Right atrium auricular region (tissue), 2 donors: Measurements from ENCODE around the gene MATR3. TPM values are rescaled to one million over a fixed set of nuclear protein-coding genes. Genes with fewer than 3 reads are reported as not detected.
"Not testable (repeated sequence)": the region's sequence is repeated elsewhere in the genome, so short reads cannot be mapped to it uniquely, and the experiment has no call there.

Source experiments
- DNase-seq: peaks from one replicate; pipeline ENCODE4 v3.0.0-alpha.2; 2019; ENCODE audit warnings: low spot score
- H3K27ac ChIP-seq, 2 donors: fragments of 200-600 bp; sonication (generic); 1 replicate in 1 of 2; 2 replicates in 1 of 2; pipeline ENCODE4 v1.5.1; 2016 to 2019
- H3K27me3 ChIP-seq, 2 donors: fragments of 200-600 bp; sonication (generic); one replicate each; pipeline versions ENCODE4 v1.5.1 to v1.6.0; 2017 to 2019
- H3K36me3 ChIP-seq: fragments of 200-600 bp; sonication (generic); one replicate; pipeline ENCODE4 v1.5.1; 2016
- H3K4me1 ChIP-seq, 2 donors: fragments of 200-600 bp; sonication (generic); one replicate each; pipeline versions ENCODE4 v1.5.1 to v1.6.0; 2017 to 2019
- H3K4me3 ChIP-seq, 2 donors: fragments of 200-600 bp; sonication (generic); 1 replicate in 1 of 2; 2 replicates in 1 of 2; pipeline ENCODE4 v1.5.1; 2017 to 2019; ENCODE audit warnings: mild to moderate bottlenecking in 1 of 2, moderate library complexity in 1 of 2
- H3K9me3 ChIP-seq, 2 donors: fragments of 200-600 bp; sonication (generic); one replicate each; pipeline ENCODE4 v1.5.1; 2019
- CTCF ChIP-seq, 2 donors: fragments of 200-600 bp; sonication (generic); IDR thresholded peaks; one replicate each; pipeline ENCODE4 v1.5.1; 2019; ENCODE audit warnings: antibody characterized with exemption in 2 of 2
- total RNA-seq, 2 donors: library from RNA; depleted of rRNA; stranded (reverse); fragments of >200 nt; gene quantifications; one replicate each; pipeline ENCODE4 v1.1.0, GENCODE V29; 2016

MATR3 gene
- total RNA-seq, 2 donors from 2014 or later: 131 to 159 TPM

GRCh38 chr5:139268364-139269202 lies 25.0 kb upstream of the MATR3 start:
- no peaks in the 10 kb centered on the region for H3K27me3 ChIP-seq
- TF ChIP-seq CTCF (IDR thresholded peaks at IDR 0.05): no peak
- H3K27ac ChIP-seq: peak overlapping the region; percentile 61 to 75
- H3K9me3 ChIP-seq: no peaks in the 10 kb centered on the region
- DNase-seq: no peak
- H3K4me1 ChIP-seq: peaks cover 0 to 23% of the 10 kb centered on the region in 2 donors
- peak overlapping the region in 1 of 2 donors; percentile 10 for H3K4me3 ChIP-seq
- no peaks in the 10 kb centered on the region for H3K36me3 ChIP-seq

GRCh38 chr5:139270718-139271117 lies 22.8 kb upstream of the MATR3 start:
- H3K9me3 ChIP-seq, H3K4me3 ChIP-seq, H3K27me3 ChIP-seq, DNase-seq, H3K36me3 ChIP-seq: not testable (repeated sequence)
- peak overlapping the region in 1 of 2 donors; percentile 1 for H3K27ac ChIP-seq
- H3K4me1 ChIP-seq: peaks cover 0 to 33% of the 10 kb centered on the region in 2 donors

- Histone ChIP-seq H3K27ac (peak overlapping the region in 1 of 2 donors; percentile 22), H3K4me3 (no peak overlapping the region), H3K4me1 (peaks cover 0 to 40% of the 10 kb centered on the region in 2 donors), H3K9me3 (no peaks in the 10 kb centered on the region), H3K27me3 (no peaks in the 10 kb centered on the region), H3K36me3 (no peaks in the 10 kb centered on the region)
- DNase-seq: no peak
- TF ChIP-seq CTCF (IDR thresholded peaks at IDR 0.05): no peak
Measured at GRCh38 chr5:139271201-139272027, 22.1 kb upstream of the MATR3 start.

GRCh38 chr5:139272471-139273321 lies 20.8 kb upstream of the MATR3 start:
- no peaks in the 10 kb centered on the region for H3K36me3 ChIP-seq
- TF ChIP-seq CTCF (IDR thresholded peaks at IDR 0.05): no peak
- DNase-seq: no peak
- no peaks in the 10 kb centered on the region for H3K27me3 ChIP-seq
- peaks cover 0 to 41% of the 10 kb centered on the region in 2 donors for H3K4me1 ChIP-seq
- no peaks in the 10 kb centered on the region for H3K9me3 ChIP-seq
- H3K27ac ChIP-seq: peak overlapping the region; percentile 86 to 87
- peak overlapping the region in 1 of 2 donors; percentile 59 for H3K4me3 ChIP-seq

- H3K36me3 ChIP-seq: peaks cover 3% of the 10 kb centered on the region
- H3K9me3 ChIP-seq: no peaks in the 10 kb centered on the region
- peaks cover 0 to 41% of the 10 kb centered on the region in 2 donors for H3K4me1 ChIP-seq
- H3K4me3 ChIP-seq: peak overlapping the region; percentile 52 to 59
- no peak for TF ChIP-seq CTCF (IDR thresholded peaks at IDR 0.05)
- H3K27ac ChIP-seq: peak overlapping the region; percentile 86 to 87
- H3K27me3 ChIP-seq: no peaks in the 10 kb centered on the region
- DNase-seq: no peak
Measured at GRCh38 chr5:139273322-139273571, 20.3 kb upstream of the MATR3 start.
